ENCODE measurements around the gene SLC1A5.
"Not testable (repeated sequence)": the region's sequence is repeated elsewhere in the genome, so short reads cannot be mapped to it uniquely, and the experiment has no call there.

The SLC1A5 gene

GRCh38 chr19:46788262-46788967 is at the start of gene SLC1A5:
Gene SLC1A5 (minus strand): TSS chr19:46788594. CDS start chr19:46787965, 629 bp downstream.
- no peaks in the 10 kb centered on the region for H3K9me3 ChIP-seq (ENCODE audit: control insufficient read depth, insufficient read depth, low read depth, low read length)
- peak within 1 kb of the TSS; percentile 96 for H3K27ac ChIP-seq (ENCODE audit: low read depth, low read length)
- H3K4me3 ChIP-seq (ENCODE audit: low read depth, low read length), result peak within 1 kb of the TSS; percentile 98
- H3K27me3 ChIP-seq (ENCODE audit: control insufficient read depth, insufficient read depth, low read length), result no peaks in the 10 kb centered on the region
- peaks cover 29% of the 10 kb centered on the region for H3K4me1 ChIP-seq (ENCODE audit: control insufficient read depth, insufficient read depth, low read length)
- H3K9ac ChIP-seq (ENCODE audit: low read length), result peak within 1 kb of the TSS; percentile 99
- peaks cover 26% of the 10 kb centered on the region for H3K36me3 ChIP-seq (ENCODE audit: control insufficient read depth, insufficient read depth, low read length)

- Histone ChIP-seq H3K36me3 (ENCODE audit: control insufficient read depth, insufficient read depth, low read length) (peaks cover 34% of the 10 kb centered on the region), H3K4me3 (ENCODE audit: low read depth, low read length) (no peak overlapping the region), H3K9me3 (ENCODE audit: control insufficient read depth, insufficient read depth, low read depth, low read length) (no peaks in the 10 kb centered on the region), H3K27ac (ENCODE audit: low read depth, low read length) (no peak overlapping the region), H3K4me1 (ENCODE audit: control insufficient read depth, insufficient read depth, low read length) (no peaks in the 10 kb centered on the region), H3K27me3 (ENCODE audit: control insufficient read depth, insufficient read depth, low read length) (no peaks in the 10 kb centered on the region), H3K9ac (ENCODE audit: low read length) (no peak overlapping the region)
Measured at GRCh38 chr19:46838160-46838559, 49.8 kb upstream of the SLC1A5 start.

GRCh38 chr19:46834984-46835383 is 46.6 kb upstream of the SLC1A5 start:
- Histone ChIP-seq H3K4me3 (ENCODE audit: low read depth, low read length) (no peak overlapping the region), H3K9ac (ENCODE audit: low read length) (no peak overlapping the region), H3K9me3 (ENCODE audit: control insufficient read depth, insufficient read depth, low read depth, low read length) (no peaks in the 10 kb centered on the region), H3K4me1 (ENCODE audit: control insufficient read depth, insufficient read depth, low read length) (no peaks in the 10 kb centered on the region), H3K27ac (ENCODE audit: low read depth, low read length) (no peak overlapping the region), H3K27me3 (ENCODE audit: control insufficient read depth, insufficient read depth, low read length) (no peaks in the 10 kb centered on the region), H3K36me3 (ENCODE audit: control insufficient read depth, insufficient read depth, low read length) (peaks cover 22% of the 10 kb centered on the region)

- Histone ChIP-seq H3K9ac (ENCODE audit: low read length) (no peak overlapping the region), H3K9me3 (ENCODE audit: control insufficient read depth, insufficient read depth, low read depth, low read length) (no peaks in the 10 kb centered on the region)
Measured at GRCh38 chr19:46834121-46834520, 45.7 kb upstream of the SLC1A5 start.

GRCh38 chr19:46830864-46831263 is 42.5 kb upstream of the SLC1A5 start:
- Histone ChIP-seq H3K4me1 (ENCODE audit: control insufficient read depth, insufficient read depth, low read length) (no peaks in the 10 kb centered on the region), H3K4me3 (ENCODE audit: low read depth, low read length) (no peak overlapping the region), H3K27me3 (ENCODE audit: control insufficient read depth, insufficient read depth, low read length) (no peaks in the 10 kb centered on the region), H3K9ac (ENCODE audit: low read length) (no peak overlapping the region), H3K9me3 (ENCODE audit: control insufficient read depth, insufficient read depth, low read depth, low read length) (no peaks in the 10 kb centered on the region), H3K27ac (ENCODE audit: low read depth, low read length) (no peak overlapping the region), H3K36me3 (ENCODE audit: control insufficient read depth, insufficient read depth, low read length) (no peaks in the 10 kb centered on the region)

More at GRCh38 chr19:46834121-46834520, 45.7 kb upstream of the SLC1A5 start:
- Histone ChIP-seq H3K4me1 (ENCODE audit: control insufficient read depth, insufficient read depth, low read length) (no peaks in the 10 kb centered on the region), H3K36me3 (ENCODE audit: control insufficient read depth, insufficient read depth, low read length) (peaks cover 14% of the 10 kb centered on the region), H3K4me3 (ENCODE audit: low read depth, low read length) (no peak overlapping the region), H3K27ac (ENCODE audit: low read depth, low read length) (no peak overlapping the region), H3K27me3 (ENCODE audit: control insufficient read depth, insufficient read depth, low read length) (no peaks in the 10 kb centered on the region)

- no peaks in the 10 kb centered on the region for H3K36me3 ChIP-seq (ENCODE audit: control insufficient read depth, insufficient read depth, low read length)
- H3K27me3 ChIP-seq (ENCODE audit: control insufficient read depth, insufficient read depth, low read length), result no peaks in the 10 kb centered on the region
- H3K9ac ChIP-seq (ENCODE audit: low read length), result no peak overlapping the region
- H3K27ac ChIP-seq (ENCODE audit: low read depth, low read length), result no peak overlapping the region
- no peaks in the 10 kb centered on the region for H3K9me3 ChIP-seq (ENCODE audit: control insufficient read depth, insufficient read depth, low read depth, low read length)
- no peaks in the 10 kb centered on the region for H3K4me1 ChIP-seq (ENCODE audit: control insufficient read depth, insufficient read depth, low read length)
- no peak overlapping the region for H3K4me3 ChIP-seq (ENCODE audit: low read depth, low read length)
Measured at GRCh38 chr19:46828484-46828883, 40.1 kb upstream of the SLC1A5 start.

- no peaks in the 10 kb centered on the region for H3K9me3 ChIP-seq (ENCODE audit: control insufficient read depth, insufficient read depth, low read depth, low read length)
- H3K36me3 ChIP-seq (ENCODE audit: control insufficient read depth, insufficient read depth, low read length), result no peaks in the 10 kb centered on the region
- no peak overlapping the region for H3K9ac ChIP-seq (ENCODE audit: low read length)
- H3K27ac ChIP-seq (ENCODE audit: low read depth, low read length), result no peak overlapping the region
- H3K4me1 ChIP-seq (ENCODE audit: control insufficient read depth, insufficient read depth, low read length), result no peaks in the 10 kb centered on the region; the same call in 1 of the 2 replicates
- no peak overlapping the region for H3K4me3 ChIP-seq (ENCODE audit: low read depth, low read length)
- no peaks in the 10 kb centered on the region for H3K27me3 ChIP-seq (ENCODE audit: control insufficient read depth, insufficient read depth, low read length)
Measured at GRCh38 chr19:46825731-46826055, 37.3 kb upstream of the SLC1A5 start.

- no peaks in the 10 kb centered on the region for H3K9me3 ChIP-seq (ENCODE audit: control insufficient read depth, insufficient read depth, low read depth, low read length)
- no peaks in the 10 kb centered on the region for H3K36me3 ChIP-seq (ENCODE audit: control insufficient read depth, insufficient read depth, low read length)
- no peak overlapping the region for H3K27ac ChIP-seq (ENCODE audit: low read depth, low read length)
- no peak overlapping the region for H3K4me3 ChIP-seq (ENCODE audit: low read depth, low read length)
- no peaks in the 10 kb centered on the region; the same call in 1 of the 2 replicates for H3K4me1 ChIP-seq (ENCODE audit: control insufficient read depth, insufficient read depth, low read length)
- no peaks in the 10 kb centered on the region for H3K27me3 ChIP-seq (ENCODE audit: control insufficient read depth, insufficient read depth, low read length)
- no peak overlapping the region for H3K9ac ChIP-seq (ENCODE audit: low read length)
Measured at GRCh38 chr19:46824890-46825730, 36.7 kb upstream of the SLC1A5 start.

GRCh38 chr19:46823049-46823448 is 34.7 kb upstream of the SLC1A5 start:
- H3K4me3 ChIP-seq (ENCODE audit: low read depth, low read length), result no peak overlapping the region
- H3K9me3 ChIP-seq (ENCODE audit: control insufficient read depth, insufficient read depth, low read depth, low read length), result no peaks in the 10 kb centered on the region
- H3K9ac ChIP-seq (ENCODE audit: low read length), result no peak overlapping the region
- no peak overlapping the region for H3K27ac ChIP-seq (ENCODE audit: low read depth, low read length)
- H3K27me3 ChIP-seq (ENCODE audit: control insufficient read depth, insufficient read depth, low read length), result no peaks in the 10 kb centered on the region
- no peaks in the 10 kb centered on the region for H3K36me3 ChIP-seq (ENCODE audit: control insufficient read depth, insufficient read depth, low read length)
- no peaks in the 10 kb centered on the region; the same call in 1 of the 2 replicates for H3K4me1 ChIP-seq (ENCODE audit: control insufficient read depth, insufficient read depth, low read length)

- not testable (repeated sequence) for H3K4me1 ChIP-seq (ENCODE audit: control insufficient read depth, insufficient read depth, low read length); H3K27me3 ChIP-seq (ENCODE audit: control insufficient read depth, insufficient read depth, low read length); H3K36me3 ChIP-seq (ENCODE audit: control insufficient read depth, insufficient read depth, low read length); H3K4me3 ChIP-seq (ENCODE audit: low read depth, low read length); H3K9me3 ChIP-seq (ENCODE audit: control insufficient read depth, insufficient read depth, low read depth, low read length); H3K27ac ChIP-seq (ENCODE audit: low read depth, low read length); H3K9ac ChIP-seq (ENCODE audit: low read length)
Measured at GRCh38 chr19:46822410-46822787, 34.0 kb upstream of the SLC1A5 start.

All from HUES6 (cell line).